H1 (cell line): ENCODE data around the gene ITGA4.

Source experiments
- CREB1 ChIP-seq: IDR thresholded peaks from 2 replicates; pipeline ENCODE4 v1.6.1; 2012; ENCODE audit warnings: inconsistent platforms
- JUN ChIP-seq: IDR thresholded peaks from 2 replicates; pipeline ENCODE4 v1.6.1; 2011; ENCODE audit warnings: low read depth, mild to moderate bottlenecking, improper control_type of control experiment, low read length
- POLR2A ChIP-seq, 2 experiments: IDR thresholded peaks; 1 replicate in 1 of 2; 2 replicates in 1 of 2; pipeline ENCODE4 v1.6.1; 2011; ENCODE audit warnings: low read depth in 2 of 2, low read length in 2 of 2, mild to moderate bottlenecking in 2 of 2; ENCODE audit errors: control extremely low read depth in 1 of 2
- TAF1 ChIP-seq: IDR thresholded peaks from 2 replicates; pipeline ENCODE4 v1.6.1; 2011; ENCODE audit warnings: mild to moderate bottlenecking, low read depth, low read length
- TF ChIP-seq, protein P1 (sequence below), 3 experiments: IDR thresholded peaks; 1 replicate in 2 of 3; 2 replicates in 1 of 3; pipeline versions ENCODE4 v1.5.1 to v1.6.1; 2011; ENCODE audit warnings: low read length in 3 of 3, mild to moderate bottlenecking in 3 of 3, inconsistent platforms in 2 of 3, low read depth in 1 of 3, moderate library complexity in 1 of 3; ENCODE audit not compliant: insufficient read depth in 1 of 3; ENCODE audit errors: control extremely low read depth in 1 of 3

GRCh38 chr2:181570833-181571661 is 113.9 kb downstream of the ITGA4 start:
- TF ChIP-seq POLR2A (IDR thresholded peaks at IDR 0.05; ENCODE audit: control extremely low read depth in 1 of 2, low read depth in 2 of 2, low read length in 2 of 2): no peak
- TF ChIP-seq TAF1: no peak
- no peak for TF ChIP-seq CREB1
- no peak for TF ChIP-seq JUN
- TF ChIP-seq, protein P1, sequence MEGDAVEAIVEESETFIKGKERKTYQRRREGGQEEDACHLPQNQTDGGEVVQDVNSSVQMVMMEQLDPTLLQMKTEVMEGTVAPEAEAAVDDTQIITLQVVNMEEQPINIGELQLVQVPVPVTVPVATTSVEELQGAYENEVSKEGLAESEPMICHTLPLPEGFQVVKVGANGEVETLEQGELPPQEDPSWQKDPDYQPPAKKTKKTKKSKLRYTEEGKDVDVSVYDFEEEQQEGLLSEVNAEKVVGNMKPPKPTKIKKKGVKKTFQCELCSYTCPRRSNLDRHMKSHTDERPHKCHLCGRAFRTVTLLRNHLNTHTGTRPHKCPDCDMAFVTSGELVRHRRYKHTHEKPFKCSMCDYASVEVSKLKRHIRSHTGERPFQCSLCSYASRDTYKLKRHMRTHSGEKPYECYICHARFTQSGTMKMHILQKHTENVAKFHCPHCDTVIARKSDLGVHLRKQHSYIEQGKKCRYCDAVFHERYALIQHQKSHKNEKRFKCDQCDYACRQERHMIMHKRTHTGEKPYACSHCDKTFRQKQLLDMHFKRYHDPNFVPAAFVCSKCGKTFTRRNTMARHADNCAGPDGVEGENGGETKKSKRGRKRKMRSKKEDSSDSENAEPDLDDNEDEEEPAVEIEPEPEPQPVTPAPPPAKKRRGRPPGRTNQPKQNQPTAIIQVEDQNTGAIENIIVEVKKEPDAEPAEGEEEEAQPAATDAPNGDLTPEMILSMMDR (IDR thresholded peaks at IDR 0.05; ENCODE audit: control extremely low read depth in 1 of 3, insufficient read depth in 1 of 3, low read depth in 1 of 3, low read length in 3 of 3): no peak
